ENCODE results near the gene SYT2.
"Not testable (repeated sequence)": the region's sequence is repeated elsewhere in the genome, so short reads cannot be mapped to it uniquely, and the experiment has no call there.

The SYT2 gene

GRCh38 chr1:202613571-202613970 is 96.7 kb downstream of the SYT2 start:
- Histone ChIP-seq H3K4me1 (ENCODE audit: control insufficient read depth, insufficient read depth, low read length, unreplicated experiment) (peaks cover 26% of the 10 kb centered on the region), H3K79me2 (ENCODE audit: control insufficient read depth, insufficient read depth, low read length, unreplicated experiment) (no peaks in the 10 kb centered on the region), H3K4me3 (ENCODE audit: low read depth, low read length) (no peak overlapping the region), H2AFZ (ENCODE audit: low read length, unreplicated experiment) (no peak overlapping the region), H3K27me3 (ENCODE audit: insufficient read depth, low read length) (no peaks in the 10 kb centered on the region), H3K36me3 (ENCODE audit: insufficient read depth, low read length) (no peaks in the 10 kb centered on the region), H3K27ac (ENCODE audit: low read depth, low read length) (no peak overlapping the region)

GRCh38 chr1:202612036-202612435 is 98.2 kb downstream of the SYT2 start:
- not testable (repeated sequence) for H3K4me3 ChIP-seq (ENCODE audit: low read depth, low read length); H3K36me3 ChIP-seq (ENCODE audit: insufficient read depth, low read length); H3K27me3 ChIP-seq (ENCODE audit: insufficient read depth, low read length); H3K79me2 ChIP-seq (ENCODE audit: control insufficient read depth, insufficient read depth, low read length, unreplicated experiment); H3K27ac ChIP-seq (ENCODE audit: low read depth, low read length); H2AFZ ChIP-seq (ENCODE audit: low read length, unreplicated experiment)
- peaks cover 20% of the 10 kb centered on the region for H3K4me1 ChIP-seq (ENCODE audit: control insufficient read depth, insufficient read depth, low read length, unreplicated experiment)

GRCh38 chr1:202605515-202605914 is 104.7 kb downstream of the SYT2 start:
- Histone ChIP-seq H3K27ac (ENCODE audit: low read depth, low read length) (no peak overlapping the region), H3K4me3 (ENCODE audit: low read depth, low read length) (no peak overlapping the region), H3K36me3 (ENCODE audit: insufficient read depth, low read length) (no peaks in the 10 kb centered on the region), H3K27me3 (ENCODE audit: insufficient read depth, low read length) (no peaks in the 10 kb centered on the region), H3K4me1 (ENCODE audit: control insufficient read depth, insufficient read depth, low read length, unreplicated experiment) (no peaks in the 10 kb centered on the region), H2AFZ (ENCODE audit: low read length, unreplicated experiment) (no peak overlapping the region), H3K79me2 (ENCODE audit: control insufficient read depth, insufficient read depth, low read length, unreplicated experiment) (no peaks in the 10 kb centered on the region)

- Histone ChIP-seq H3K4me1 (ENCODE audit: control insufficient read depth, insufficient read depth, low read length, unreplicated experiment) (peaks cover 4% of the 10 kb centered on the region), H2AFZ (ENCODE audit: low read length, unreplicated experiment) (no peak overlapping the region), H3K79me2 (ENCODE audit: control insufficient read depth, insufficient read depth, low read length, unreplicated experiment) (no peaks in the 10 kb centered on the region), H3K36me3 (ENCODE audit: insufficient read depth, low read length) (no peaks in the 10 kb centered on the region), H3K4me3 (ENCODE audit: low read depth, low read length) (no peak overlapping the region), H3K27ac (ENCODE audit: low read depth, low read length) (no peak overlapping the region), H3K27me3 (ENCODE audit: insufficient read depth, low read length) (no peaks in the 10 kb centered on the region)
These were observed 106.8 kb downstream of the SYT2 start for GRCh38 chr1:202603435-202603834.

GRCh38 chr1:202600432-202601041 is 109.7 kb downstream of the SYT2 start:
- Histone ChIP-seq H3K27ac (ENCODE audit: low read depth, low read length) (no peak overlapping the region), H3K4me1 (ENCODE audit: control insufficient read depth, insufficient read depth, low read length, unreplicated experiment) (peaks cover 4% of the 10 kb centered on the region), H3K27me3 (ENCODE audit: insufficient read depth, low read length) (no peaks in the 10 kb centered on the region), H2AFZ (ENCODE audit: low read length, unreplicated experiment) (no peak overlapping the region), H3K4me3 (ENCODE audit: low read depth, low read length) (no peak overlapping the region), H3K36me3 (ENCODE audit: insufficient read depth, low read length) (no peaks in the 10 kb centered on the region), H3K79me2 (ENCODE audit: control insufficient read depth, insufficient read depth, low read length, unreplicated experiment) (no peaks in the 10 kb centered on the region)

- Histone ChIP-seq H3K27me3 (ENCODE audit: insufficient read depth, low read length) (no peaks in the 10 kb centered on the region), H3K79me2 (ENCODE audit: control insufficient read depth, insufficient read depth, low read length, unreplicated experiment) (no peaks in the 10 kb centered on the region), H2AFZ (ENCODE audit: low read length, unreplicated experiment) (no peak overlapping the region)
These were observed 110.4 kb downstream of the SYT2 start for GRCh38 chr1:202599669-202600431.

GRCh38 chr1:202597090-202597761 is 113.0 kb downstream of the SYT2 start:
- no peaks in the 10 kb centered on the region for H3K27me3 ChIP-seq (ENCODE audit: insufficient read depth, low read length)

More at GRCh38 chr1:202599669-202600431, 110.4 kb downstream of the SYT2 start:
- Histone ChIP-seq H3K36me3 (ENCODE audit: insufficient read depth, low read length) (no peaks in the 10 kb centered on the region), H3K27ac (ENCODE audit: low read depth, low read length) (no peak overlapping the region), H3K4me1 (ENCODE audit: control insufficient read depth, insufficient read depth, low read length, unreplicated experiment) (peaks cover 4% of the 10 kb centered on the region), H3K4me3 (ENCODE audit: low read depth, low read length) (no peak overlapping the region)

GRCh38 chr1:202596638-202597037 is 113.6 kb downstream of the SYT2 start:
- H3K27me3 ChIP-seq (ENCODE audit: insufficient read depth, low read length), result no peaks in the 10 kb centered on the region
- H3K36me3 ChIP-seq (ENCODE audit: insufficient read depth, low read length), result no peaks in the 10 kb centered on the region
- no peak overlapping the region for H3K4me3 ChIP-seq (ENCODE audit: low read depth, low read length)
- H2AFZ ChIP-seq (ENCODE audit: low read length, unreplicated experiment), result no peak overlapping the region
- no peak overlapping the region for H3K27ac ChIP-seq (ENCODE audit: low read depth, low read length)
- H3K4me1 ChIP-seq (ENCODE audit: control insufficient read depth, insufficient read depth, low read length, unreplicated experiment), result peaks cover 17% of the 10 kb centered on the region
- H3K79me2 ChIP-seq (ENCODE audit: control insufficient read depth, insufficient read depth, low read length, unreplicated experiment), result no peaks in the 10 kb centered on the region

More at GRCh38 chr1:202597090-202597761, 113.0 kb downstream of the SYT2 start:
- Histone ChIP-seq H3K79me2 (ENCODE audit: control insufficient read depth, insufficient read depth, low read length, unreplicated experiment) (no peaks in the 10 kb centered on the region), H2AFZ (ENCODE audit: low read length, unreplicated experiment) (no peak overlapping the region), H3K27ac (ENCODE audit: low read depth, low read length) (no peak overlapping the region), H3K4me3 (ENCODE audit: low read depth, low read length) (no peak overlapping the region), H3K4me1 (ENCODE audit: control insufficient read depth, insufficient read depth, low read length, unreplicated experiment) (peaks cover 12% of the 10 kb centered on the region), H3K36me3 (ENCODE audit: insufficient read depth, low read length) (no peaks in the 10 kb centered on the region)

GRCh38 chr1:202593845-202594244 is 116.4 kb downstream of the SYT2 start:
- no peaks in the 10 kb centered on the region for H3K36me3 ChIP-seq (ENCODE audit: insufficient read depth, low read length)
- no peaks in the 10 kb centered on the region for H3K27me3 ChIP-seq (ENCODE audit: insufficient read depth, low read length)
- H3K79me2 ChIP-seq (ENCODE audit: control insufficient read depth, insufficient read depth, low read length, unreplicated experiment), result no peaks in the 10 kb centered on the region
- H3K4me3 ChIP-seq (ENCODE audit: low read depth, low read length), result no peak overlapping the region
- H3K27ac ChIP-seq (ENCODE audit: low read depth, low read length), result no peak overlapping the region
- peaks cover 32% of the 10 kb centered on the region for H3K4me1 ChIP-seq (ENCODE audit: control insufficient read depth, insufficient read depth, low read length, unreplicated experiment)
- H2AFZ ChIP-seq (ENCODE audit: low read length, unreplicated experiment), result no peak overlapping the region

GRCh38 chr1:202592146-202592545 is 118.1 kb downstream of the SYT2 start:
- Histone ChIP-seq H3K4me3 (ENCODE audit: low read depth, low read length) (no peak overlapping the region), H3K27me3 (ENCODE audit: insufficient read depth, low read length) (no peaks in the 10 kb centered on the region), H3K4me1 (ENCODE audit: control insufficient read depth, insufficient read depth, low read length, unreplicated experiment) (peaks cover 49% of the 10 kb centered on the region), H3K27ac (ENCODE audit: low read depth, low read length) (no peak overlapping the region), H2AFZ (ENCODE audit: low read length, unreplicated experiment) (no peak overlapping the region), H3K36me3 (ENCODE audit: insufficient read depth, low read length) (no peaks in the 10 kb centered on the region), H3K79me2 (ENCODE audit: control insufficient read depth, insufficient read depth, low read length, unreplicated experiment) (no peaks in the 10 kb centered on the region)
